ENCODE data around the gene SGF29.
"Not testable (repeated sequence)": the region's sequence is repeated elsewhere in the genome, so short reads cannot be mapped to it uniquely, and the experiment has no call there.

The SGF29 gene

GRCh38 chr16:28527100-28527785, 26.5 kb upstream of the SGF29 start:
- H3K4me1 Mint-ChIP-seq; DNase-seq (ENCODE audit: low spot score in 2 of 2); H3K36me3 Mint-ChIP-seq; ATAC-seq (ENCODE audit: low read depth); H3K9me3 Mint-ChIP-seq; H3K27ac Mint-ChIP-seq; H3K27me3 Mint-ChIP-seq; H3K4me3 Mint-ChIP-seq: not testable (repeated sequence)

DNA sequence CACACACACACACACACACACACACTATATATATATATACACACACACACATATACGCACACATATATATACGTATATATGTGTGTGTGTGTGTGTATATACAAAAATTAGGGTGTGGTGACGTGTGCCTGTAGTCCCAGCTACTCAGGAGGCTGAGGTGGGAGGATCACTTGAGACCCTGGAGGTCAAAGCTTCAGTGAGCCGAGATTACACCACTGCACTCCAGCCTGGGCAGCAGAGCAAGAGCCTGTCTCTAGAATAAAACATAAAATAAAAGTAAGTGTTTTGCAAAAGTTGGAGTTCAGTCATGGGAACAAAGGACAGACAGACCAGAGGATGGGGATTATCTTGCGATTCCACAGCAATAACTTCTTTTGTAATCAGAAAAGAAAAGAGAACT, 25.7 kb upstream of the SGF29 start:
- Mint-ChIP-seq H3K27me3 (peaks cover 2% of the 10 kb centered on the region), H3K36me3 (no peaks in the 10 kb centered on the region), H3K27ac (no peak overlapping the region), H3K9me3 (no peaks in the 10 kb centered on the region), H3K4me1 (peaks cover 5% of the 10 kb centered on the region), H3K4me3 (no peak overlapping the region)
- ATAC-seq (ENCODE audit: low read depth) (no peak), DNase-seq (ENCODE audit: low spot score in 2 of 2) (no peak)

DNA sequence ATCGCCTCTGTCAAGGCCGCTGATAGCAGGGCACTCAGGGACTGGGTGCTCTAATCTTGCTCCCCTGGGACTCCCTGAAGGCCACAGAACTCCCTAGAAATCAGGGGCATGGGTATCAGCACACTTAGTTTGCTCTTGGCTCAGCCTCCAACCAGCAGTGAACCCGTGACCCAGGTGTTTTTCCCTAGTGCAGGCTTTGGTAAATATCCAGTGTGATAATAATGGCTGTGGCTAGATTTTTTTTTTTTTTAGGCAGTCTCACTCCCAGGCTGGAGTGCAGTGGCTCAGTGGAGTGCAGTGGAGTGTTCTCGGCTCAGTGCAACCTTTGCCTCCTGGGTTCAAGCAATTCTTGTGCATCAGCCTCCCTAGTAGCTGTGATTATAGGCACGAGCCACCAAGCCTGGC, 25.3 kb upstream of the SGF29 start:
- no peaks in the 10 kb centered on the region for H3K36me3 Mint-ChIP-seq
- peaks cover 2% of the 10 kb centered on the region for H3K27me3 Mint-ChIP-seq
- no peak overlapping the region for H3K27ac Mint-ChIP-seq
- no peaks in the 10 kb centered on the region for H3K9me3 Mint-ChIP-seq
- ATAC-seq (ENCODE audit: low read depth), result no peak
- no peak for DNase-seq (ENCODE audit: low spot score in 2 of 2)
- H3K4me1 Mint-ChIP-seq, result peaks cover 2% of the 10 kb centered on the region
- no peak overlapping the region for H3K4me3 Mint-ChIP-seq

- peaks cover 2% of the 10 kb centered on the region for H3K4me1 Mint-ChIP-seq
- no peak overlapping the region for H3K27ac Mint-ChIP-seq
- no peak for DNase-seq (ENCODE audit: low spot score in 2 of 2)
- H3K4me3 Mint-ChIP-seq, result no peak overlapping the region
- H3K9me3 Mint-ChIP-seq, result no peaks in the 10 kb centered on the region
- H3K27me3 Mint-ChIP-seq, result peaks cover 2% of the 10 kb centered on the region
- no peaks in the 10 kb centered on the region for H3K36me3 Mint-ChIP-seq
- ATAC-seq (ENCODE audit: low read depth), result no peak
These were observed 24.6 kb upstream of the SGF29 start for GRCh38 chr16:28529124-28529523.

DNA sequence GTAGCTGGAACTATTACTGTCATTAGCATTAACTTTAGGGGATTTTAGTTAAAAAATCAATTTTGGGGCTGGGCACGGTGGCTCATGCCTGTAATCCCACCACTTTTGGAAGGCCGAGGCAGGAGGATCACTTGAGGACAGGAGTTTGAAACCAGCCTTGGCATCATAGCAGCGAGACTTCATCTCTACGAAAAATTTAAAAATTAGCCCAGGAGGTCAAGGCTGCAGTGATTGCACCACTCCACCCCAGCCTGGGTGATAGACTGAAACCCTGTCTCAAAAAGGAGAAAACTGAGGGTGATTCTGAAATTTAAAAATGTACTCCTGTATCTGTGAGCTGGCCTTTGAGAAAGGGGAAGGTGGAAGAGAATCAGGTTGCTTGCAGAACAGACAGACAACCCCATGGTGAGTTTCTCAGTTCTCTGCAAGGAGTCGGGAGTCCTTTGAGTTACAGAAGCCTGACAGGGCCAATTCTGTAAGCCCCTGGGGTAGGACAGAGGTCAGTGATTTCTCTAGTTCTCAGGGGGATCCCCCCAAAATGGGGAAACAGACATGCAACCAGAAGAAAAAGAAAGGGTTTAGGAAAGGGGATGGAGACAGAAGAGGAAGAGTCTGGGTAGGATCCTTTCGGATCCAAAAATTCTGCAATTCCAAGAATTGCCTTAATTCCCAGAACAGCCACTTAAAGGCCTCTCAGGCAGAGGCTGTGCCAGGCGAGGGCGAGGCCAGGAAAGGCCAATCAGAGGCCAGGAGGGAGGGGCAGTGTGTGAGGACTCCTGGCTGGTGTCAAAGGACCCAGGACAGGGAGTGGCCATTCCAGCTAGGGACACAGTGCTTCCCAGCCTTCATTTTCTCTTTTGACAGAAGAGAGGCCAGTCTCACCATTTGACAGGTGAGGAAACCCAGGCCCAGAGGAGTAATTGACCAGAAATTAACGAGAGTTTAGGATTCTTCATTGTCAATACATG, 21.7 kb upstream of the SGF29 start:
- H3K4me3 Mint-ChIP-seq, result no peak overlapping the region
- H3K27me3 Mint-ChIP-seq, result peaks cover 6% of the 10 kb centered on the region
- no peak for ATAC-seq (ENCODE audit: low read depth)
- H3K9me3 Mint-ChIP-seq, result peaks cover 2% of the 10 kb centered on the region
- H3K27ac Mint-ChIP-seq, result no peak overlapping the region
- H3K36me3 Mint-ChIP-seq, result peaks cover 3% of the 10 kb centered on the region
- no peaks in the 10 kb centered on the region for H3K4me1 Mint-ChIP-seq
- no peak for DNase-seq (ENCODE audit: low spot score in 2 of 2)

DNA sequence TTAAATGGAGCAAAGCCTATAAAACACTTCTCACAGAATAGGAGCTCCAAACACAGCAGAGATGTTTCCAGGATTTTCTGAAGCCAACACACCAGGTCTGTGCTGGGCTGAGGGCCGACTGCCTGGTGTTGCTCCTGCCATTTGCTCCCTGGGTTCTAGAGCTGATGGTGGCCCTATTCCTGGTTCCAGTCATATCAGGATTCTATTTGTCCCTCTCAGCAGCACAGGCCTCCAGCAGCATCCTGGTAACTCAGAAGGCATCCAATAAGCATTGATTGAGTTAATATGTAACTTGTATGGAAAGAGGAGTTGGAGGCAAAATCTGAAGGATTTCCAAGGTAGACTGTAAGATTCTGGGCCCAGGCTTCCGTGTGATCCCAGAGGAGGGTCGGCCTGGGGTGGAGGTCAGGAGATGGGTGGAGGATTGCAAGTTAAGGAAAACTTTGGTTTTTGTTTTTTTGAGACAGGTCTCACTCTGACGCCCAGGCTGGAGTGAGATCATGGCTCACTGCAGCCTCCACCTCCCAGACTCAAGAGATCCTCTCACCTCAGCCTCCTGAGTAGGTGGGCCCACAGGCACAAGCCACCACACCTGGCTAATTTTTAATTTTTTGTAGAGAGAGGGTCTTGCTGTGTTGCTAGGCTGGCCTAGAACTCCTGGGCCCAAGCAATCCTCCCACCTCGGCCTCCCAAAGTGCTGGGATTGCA, 20.6 kb upstream of the SGF29 start:
- H3K4me3 Mint-ChIP-seq, result no peak overlapping the region
- no peak overlapping the region for H3K27ac Mint-ChIP-seq
- H3K9me3 Mint-ChIP-seq, result peaks cover 2% of the 10 kb centered on the region
- peaks cover 10% of the 10 kb centered on the region for H3K27me3 Mint-ChIP-seq
- DNase-seq (ENCODE audit: low spot score in 2 of 2), result no peak
- peaks cover 4% of the 10 kb centered on the region for H3K36me3 Mint-ChIP-seq
- no peak for ATAC-seq (ENCODE audit: low read depth)
- no peaks in the 10 kb centered on the region for H3K4me1 Mint-ChIP-seq

GRCh38 chr16:28534542-28535373, 19.0 kb upstream of the SGF29 start:
- Mint-ChIP-seq H3K27me3 (peaks cover 15% of the 10 kb centered on the region), H3K4me3 (no peak overlapping the region), H3K27ac (no peak overlapping the region), H3K9me3 (peaks cover 2% of the 10 kb centered on the region), H3K36me3 (peaks cover 4% of the 10 kb centered on the region), H3K4me1 (no peaks in the 10 kb centered on the region)
- ATAC-seq (ENCODE audit: low read depth) (no peak), DNase-seq (ENCODE audit: low spot score in 2 of 2) (no peak)

DNA sequence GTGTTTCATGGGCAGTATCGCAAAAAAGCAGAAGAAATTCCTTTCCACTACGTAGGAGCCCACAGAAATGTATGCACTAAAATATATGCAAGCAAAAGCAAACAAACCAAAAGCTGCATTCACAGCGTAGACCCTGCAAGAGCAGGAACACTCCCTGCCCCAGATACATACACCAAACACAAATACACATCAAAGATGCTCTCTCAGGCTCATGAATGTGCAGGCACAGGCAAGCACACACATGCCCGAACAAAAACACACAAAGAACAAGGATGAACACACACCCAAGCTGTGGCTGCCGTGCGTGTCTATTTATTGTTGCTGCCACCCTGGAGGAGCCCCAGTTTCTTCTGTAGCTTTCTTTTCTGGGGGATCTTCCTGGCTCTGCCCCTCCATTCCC, 16.6 kb upstream of the SGF29 start:
- no peak overlapping the region for H3K27ac Mint-ChIP-seq
- no peaks in the 10 kb centered on the region for H3K4me1 Mint-ChIP-seq
- no peak for DNase-seq (ENCODE audit: low spot score in 2 of 2)

GRCh38 chr16:28537964-28538732, 15.6 kb upstream of the SGF29 start:
- no peak overlapping the region for H3K4me3 Mint-ChIP-seq
- no peak overlapping the region for H3K27ac Mint-ChIP-seq
- peaks cover 2% of the 10 kb centered on the region for H3K4me1 Mint-ChIP-seq
- ATAC-seq (ENCODE audit: low read depth) (no peak), DNase-seq (ENCODE audit: low spot score in 2 of 2) (no peak)
- H3K27me3 Mint-ChIP-seq, result peaks cover 18% of the 10 kb centered on the region
- H3K36me3 Mint-ChIP-seq, result peaks cover 4% of the 10 kb centered on the region
- peaks cover 2% of the 10 kb centered on the region for H3K9me3 Mint-ChIP-seq

More for the DNA sequence above, 16.6 kb upstream of the SGF29 start:
- ATAC-seq (ENCODE audit: low read depth), result no peak
- peaks cover 2% of the 10 kb centered on the region for H3K9me3 Mint-ChIP-seq
- peaks cover 19% of the 10 kb centered on the region for H3K27me3 Mint-ChIP-seq
- H3K4me3 Mint-ChIP-seq, result no peak overlapping the region
- H3K36me3 Mint-ChIP-seq, result peaks cover 4% of the 10 kb centered on the region

DNA sequence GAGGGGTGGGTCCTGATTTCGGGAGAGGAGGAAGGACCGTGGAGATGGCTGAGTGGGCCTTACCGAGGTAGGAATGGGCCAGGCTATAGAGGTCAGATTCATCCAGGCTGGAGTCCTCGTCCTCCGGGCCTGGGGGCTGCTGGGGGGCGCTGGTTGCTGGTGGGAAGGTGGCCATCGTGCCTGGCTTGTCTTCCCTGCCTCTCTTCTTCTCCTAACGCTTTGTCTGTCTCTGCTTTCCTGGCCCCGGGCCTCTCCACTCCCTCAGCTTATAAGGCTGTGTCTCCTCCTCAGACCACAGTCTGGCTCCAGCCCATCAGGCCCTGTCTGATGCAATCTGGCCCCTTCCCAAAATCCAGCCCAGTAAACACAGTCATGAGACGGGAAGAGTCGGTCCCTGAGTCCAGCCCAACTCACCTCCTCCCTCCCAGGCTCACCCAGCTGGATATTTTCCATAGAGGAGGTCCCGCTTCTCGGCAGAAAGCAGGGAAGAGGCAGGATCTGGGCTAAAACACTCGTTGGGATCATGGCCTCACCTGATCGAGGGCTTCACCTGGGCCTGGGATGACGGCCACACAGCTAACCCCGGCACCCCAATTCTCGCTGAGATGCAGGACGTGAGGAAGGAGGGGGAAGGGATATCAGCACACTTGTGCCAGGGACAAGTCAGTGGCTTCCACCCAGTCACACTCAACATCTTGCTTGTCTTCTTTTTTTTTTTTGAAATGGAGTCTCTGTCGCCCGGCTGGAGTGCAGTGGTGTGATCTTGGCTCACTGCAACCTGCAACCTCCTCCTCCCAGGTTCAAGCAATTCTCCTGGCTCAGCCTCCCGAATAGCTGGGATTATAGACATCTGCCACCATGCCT, 14.8 kb upstream of the SGF29 start, which contains the start of gene NUPR1:
Gene NUPR1 (minus strand): TSS at position 242 of the 864 bp plus-strand sequence. CDS start 67 bp downstream, at position 175.
- ATAC-seq (ENCODE audit: low read depth), result no peak
- Mint-ChIP-seq H3K27me3 (peaks cover 18% of the 10 kb centered on the region), H3K4me1 (peaks cover 2% of the 10 kb centered on the region), H3K27ac (no peak within 1 kb of the TSS), H3K9me3 (peaks cover 2% of the 10 kb centered on the region), H3K36me3 (peaks cover 4% of the 10 kb centered on the region), H3K4me3 (no peak within 1 kb of the TSS)
- DNase-seq (ENCODE audit: low spot score in 2 of 2), result no peak

- ATAC-seq (ENCODE audit: low read depth) (no peak), DNase-seq (ENCODE audit: low spot score in 2 of 2) (no peak)
- Mint-ChIP-seq H3K4me3 (no peak overlapping the region), H3K36me3 (peaks cover 4% of the 10 kb centered on the region), H3K9me3 (peaks cover 2% of the 10 kb centered on the region), H3K27me3 (peaks cover 17% of the 10 kb centered on the region), H3K4me1 (peaks cover 2% of the 10 kb centered on the region), H3K27ac (no peak overlapping the region)
These were observed 13.4 kb upstream of the SGF29 start for GRCh38 chr16:28540346-28540745.

DNA sequence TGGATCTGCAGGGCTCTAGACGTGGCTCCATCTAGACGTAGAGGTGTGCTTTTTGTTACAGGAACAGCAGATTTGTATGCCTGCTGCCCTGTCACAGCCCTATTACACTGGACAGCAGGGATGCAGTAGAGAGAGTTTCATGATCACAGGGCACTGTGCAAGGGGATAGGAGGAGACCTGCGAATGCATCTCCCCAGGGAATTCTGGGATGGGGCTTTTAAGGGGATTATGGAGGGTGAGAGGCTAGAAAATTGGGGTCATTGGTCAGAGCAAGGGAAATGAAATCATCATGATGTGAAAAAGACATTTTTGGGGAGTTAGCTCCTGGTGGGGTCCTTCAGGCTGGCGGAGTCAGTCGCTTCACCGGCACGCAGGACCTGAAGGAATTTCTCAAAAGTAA, 11.1 kb upstream of the SGF29 start:
- H3K27ac Mint-ChIP-seq, result no peak overlapping the region
- no peaks in the 10 kb centered on the region for H3K9me3 Mint-ChIP-seq
- DNase-seq (ENCODE audit: low spot score in 2 of 2), result no peak
- no peak overlapping the region for H3K4me3 Mint-ChIP-seq
- H3K27me3 Mint-ChIP-seq, result peaks cover 13% of the 10 kb centered on the region
- peaks cover 2% of the 10 kb centered on the region for H3K4me1 Mint-ChIP-seq
- ATAC-seq (ENCODE audit: low read depth), result no peak
- H3K36me3 Mint-ChIP-seq, result peaks cover 1% of the 10 kb centered on the region

Data from memory B cell (primary cell).